Stimulated activated CD8-positive, alpha-beta memory T cell treated with anti-CD3 and anti-CD28 coated beads, Interleukin-12 subunit alpha, Interleukin-12 subunit beta, amount 100 ng/mL, for 1 hour (primary cell): ENCODE results near the gene RNF5.
"Not testable (repeated sequence)": the region's sequence is repeated elsewhere in the genome, so short reads cannot be mapped to it uniquely, and the experiment has no call there.

Experiments
- DNase-seq: peaks from one replicate; pipeline ENCODE4 v3.0.0-alpha.2; 2020; ENCODE audit warnings: low read depth

Gene RNF5

GRCh38 chr6:32189742-32190053 lies 11.5 kb downstream of the RNF5 start:
- DNase-seq, result no peak

GRCh38 chr6:32190054-32190851 lies 12.0 kb downstream of the RNF5 start, which contains the start of gene PBX2:
Gene PBX2 (minus strand): TSS chr6:32190202. CDS start chr6:32189915, 287 bp downstream.
- peak; percentile 76 for DNase-seq

- DNase-seq, result no peak
These were observed 12.9 kb downstream of the RNF5 start for GRCh38 chr6:32190911-32191677.

- no peak for DNase-seq
These were observed 13.7 kb downstream of the RNF5 start for GRCh38 chr6:32191696-32192607.

- DNase-seq, result no peak
These were observed 14.4 kb downstream of the RNF5 start, which contains the start of gene GPSM3 for GRCh38 chr6:32192608-32193039. Gene GPSM3 (minus strand): TSS chr6:32192643. CDS start chr6:32192513, 130 bp downstream.

- not testable (repeated sequence) for DNase-seq
These were observed 14.9 kb downstream of the RNF5 start for GRCh38 chr6:32193096-32193495.

GRCh38 chr6:32194388-32194787 lies 16.2 kb downstream of the RNF5 start:
- DNase-seq, result no peak

GRCh38 chr6:32194825-32195651 lies 16.8 kb downstream of the RNF5 start:
- DNase-seq, result no peak

- DNase-seq, result peak; percentile 100
These were observed 17.4 kb downstream of the RNF5 start for GRCh38 chr6:32195652-32195901.

- DNase-seq, result peak; percentile 37
These were observed 17.9 kb downstream of the RNF5 start for GRCh38 chr6:32195902-32196681.

GRCh38 chr6:32196682-32197616 lies 18.7 kb downstream of the RNF5 start:
- no peak for DNase-seq

- DNase-seq, result no peak
These were observed 20.1 kb downstream of the RNF5 start for GRCh38 chr6:32198345-32198696.

GRCh38 chr6:32198866-32199265 lies 20.7 kb downstream of the RNF5 start:
- DNase-seq, result no peak

GRCh38 chr6:32200711-32201475 lies 22.7 kb downstream of the RNF5 start:
- DNase-seq, result no peak

GRCh38 chr6:32202186-32202585 lies 24.0 kb downstream of the RNF5 start:
- DNase-seq, result no peak

- DNase-seq, result no peak
These were observed 25.4 kb downstream of the RNF5 start for GRCh38 chr6:32203426-32204267.

GRCh38 chr6:32204268-32204715 lies 26.1 kb downstream of the RNF5 start:
- no peak for DNase-seq

- no peak for DNase-seq
These were observed 30.8 kb downstream of the RNF5 start for GRCh38 chr6:32208996-32209395.
